ENCODE measurements around the gene LPP.
"Not testable (repeated sequence)": the region's sequence is repeated elsewhere in the genome, so short reads cannot be mapped to it uniquely, and the experiment has no call there.

LPP gene

DNA sequence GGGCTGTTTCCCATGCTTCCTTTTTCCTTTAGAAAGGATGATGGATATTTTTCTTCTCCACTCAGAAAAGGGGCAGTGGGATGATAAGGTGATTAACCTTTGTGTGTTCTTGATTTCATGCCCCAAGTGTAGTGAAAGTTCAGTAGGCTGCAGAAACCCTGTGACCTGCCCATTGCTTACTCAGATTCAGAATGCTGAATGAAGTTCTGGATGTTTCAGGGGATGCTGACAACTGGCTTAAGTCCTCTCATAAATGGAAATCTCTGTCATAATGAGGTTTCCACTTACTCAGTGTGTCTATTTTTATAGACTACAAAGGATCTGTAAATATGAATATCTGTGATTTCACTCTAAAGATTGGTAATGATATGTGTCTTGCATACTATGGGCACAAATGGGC lies 546.5 kb downstream of the LPP start:
- no peak for DNase-seq

DNA sequence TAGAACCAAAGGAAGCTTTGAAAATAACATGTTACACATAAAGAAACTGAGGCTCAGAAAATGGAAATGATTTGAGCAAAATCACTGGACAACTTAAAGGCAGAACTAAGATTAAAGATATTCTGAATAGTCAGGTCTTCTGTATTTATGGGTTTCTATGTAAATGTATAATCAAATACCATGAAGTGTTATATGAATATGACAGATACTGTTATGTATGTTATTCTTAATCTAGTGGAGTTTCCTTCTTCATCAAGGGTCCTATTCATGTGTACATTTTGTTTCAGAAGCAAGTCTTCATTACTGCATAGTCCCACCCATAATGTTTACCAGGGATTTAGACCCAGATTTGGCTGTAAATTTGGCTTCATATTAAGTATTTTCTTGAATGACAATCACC lies 547.0 kb downstream of the LPP start:
- DNase-seq: no peak

- no peak for DNase-seq
Observed at GRCh38 chr3:188701485-188701969, 547.6 kb downstream of the LPP start.

GRCh38 chr3:188702028-188702427 lies 548.1 kb downstream of the LPP start:
- not testable (repeated sequence) for DNase-seq

- no peak for DNase-seq
Observed at GRCh38 chr3:188706176-188706575, 552.2 kb downstream of the LPP start.

DNA sequence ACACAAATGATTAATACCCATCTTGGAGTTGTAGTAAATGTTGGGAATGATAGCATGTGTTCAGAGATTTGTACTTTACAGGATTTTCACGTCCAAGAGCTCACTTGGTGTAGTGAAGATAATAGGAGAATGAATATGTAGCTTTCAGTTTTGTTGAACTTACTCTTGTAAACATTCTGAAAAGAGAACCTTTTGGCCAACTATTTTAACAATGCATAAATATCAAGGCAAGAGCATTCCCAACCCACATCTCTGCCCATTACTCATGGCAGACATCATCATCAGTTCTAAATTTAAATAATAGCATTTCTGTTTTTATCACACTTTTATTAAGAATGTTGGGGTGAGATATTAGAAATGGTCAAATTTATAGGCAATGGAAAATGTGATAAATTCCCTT lies 552.6 kb downstream of the LPP start:
- no peak for DNase-seq

DNA sequence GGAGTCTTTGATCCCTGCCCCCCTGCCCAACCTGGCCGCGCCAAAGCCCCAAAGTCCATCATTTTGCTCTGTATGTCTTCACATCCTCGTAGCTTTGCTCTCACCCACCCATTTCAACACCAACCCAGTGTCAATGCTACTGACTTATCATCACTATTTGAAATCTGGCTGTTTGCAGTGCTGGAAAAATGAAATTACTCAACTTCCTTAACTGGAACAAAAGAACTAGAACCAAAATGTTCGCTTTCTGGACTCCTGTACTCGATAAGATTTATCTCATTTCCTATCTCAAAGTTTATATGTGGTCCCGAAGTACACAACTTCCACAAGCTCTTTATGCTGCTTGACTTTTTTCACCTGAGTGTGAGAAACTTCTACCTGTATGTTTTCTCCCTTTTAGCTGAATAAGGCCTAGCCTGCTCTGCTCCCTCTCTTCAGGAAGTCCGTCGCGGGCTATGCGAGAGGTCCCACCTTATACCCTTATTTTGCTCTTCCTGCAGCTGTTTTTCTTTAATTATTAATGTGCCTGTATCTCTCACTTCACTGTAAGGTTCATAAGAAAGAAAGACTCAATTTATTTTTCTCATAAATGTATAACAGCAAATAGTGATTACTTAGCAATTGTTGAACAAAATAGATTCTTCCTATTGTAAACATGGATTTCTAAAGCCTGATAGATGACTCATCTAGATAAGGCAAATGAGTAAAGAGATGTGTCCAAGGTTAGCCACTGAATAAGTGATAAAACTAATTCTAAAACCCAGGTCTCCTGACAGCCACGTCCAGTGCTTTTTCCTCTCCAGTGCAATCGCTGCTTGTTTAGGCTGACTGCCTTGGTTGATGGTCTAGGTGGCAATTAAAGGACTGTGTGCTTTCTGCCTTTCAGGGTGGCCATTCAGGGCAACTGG lies 553.7 kb downstream of the LPP start:
- DNase-seq: no peak

- DNase-seq: no peak
Observed at GRCh38 chr3:188711881-188712247, 557.9 kb downstream of the LPP start.

GRCh38 chr3:188712248-188712924 lies 558.4 kb downstream of the LPP start:
- DNase-seq: no peak

DNA sequence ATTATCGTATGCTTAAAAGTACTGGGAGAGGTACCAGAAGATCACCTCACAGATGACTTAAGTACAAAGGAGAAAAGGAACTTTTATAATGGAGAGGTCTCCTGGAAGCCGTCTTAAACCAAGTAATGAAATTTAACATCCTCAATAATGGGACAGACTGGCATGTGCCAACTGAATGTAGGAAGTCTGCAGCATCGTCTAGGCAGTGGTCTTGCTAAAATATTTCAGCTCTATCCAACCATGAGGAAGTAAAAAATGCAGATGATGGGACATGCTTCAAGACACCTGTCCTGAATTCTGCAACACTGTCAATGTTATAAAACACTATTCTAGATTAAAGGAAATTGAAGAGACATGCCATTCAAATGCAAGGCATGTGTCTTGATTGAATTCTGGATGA lies 559.0 kb downstream of the LPP start:
- DNase-seq: no peak

DNA sequence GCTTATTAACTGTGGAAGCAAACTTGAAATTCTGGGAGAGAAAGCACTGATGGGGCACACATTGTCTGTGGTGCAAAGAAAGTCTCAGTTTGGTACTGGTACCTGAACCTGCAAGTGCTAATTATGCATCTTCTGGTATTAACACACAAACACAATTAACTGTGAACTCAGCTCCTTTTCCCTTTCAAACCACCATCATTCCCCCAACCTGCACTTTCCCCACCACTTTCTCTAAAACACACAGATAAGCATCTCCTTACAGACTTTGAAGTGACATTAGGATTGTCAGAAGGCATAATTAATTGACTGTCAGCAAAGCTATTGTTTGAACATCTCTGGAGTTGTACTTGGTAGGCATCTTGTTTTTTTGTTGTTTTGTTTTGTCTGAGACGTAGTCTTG lies 565.6 kb downstream of the LPP start:
- no peak for DNase-seq

DNA sequence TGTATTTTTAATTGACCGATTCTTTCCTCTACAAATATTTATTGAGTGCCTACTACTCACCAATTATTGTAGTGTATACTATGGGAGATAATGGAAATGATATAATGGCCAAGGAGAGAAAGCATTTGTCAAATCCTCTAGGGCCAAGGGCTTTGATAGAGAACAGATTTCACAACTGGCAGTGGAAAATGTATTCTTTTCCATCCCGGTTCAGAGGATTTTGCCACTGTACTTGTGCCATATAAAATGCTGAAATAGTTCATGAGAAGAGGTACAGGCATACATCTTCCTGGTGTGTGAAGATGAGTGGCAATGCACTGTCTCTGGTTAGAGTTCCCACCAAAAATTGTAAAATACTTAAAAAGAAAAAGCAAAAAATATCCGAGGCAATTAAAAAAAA lies 566.3 kb downstream of the LPP start:
- no peak for DNase-seq

- no peak for DNase-seq
Observed at GRCh38 chr3:188720636-188721035, 566.7 kb downstream of the LPP start.

- no peak for DNase-seq
Observed at GRCh38 chr3:188721312-188721711, 567.4 kb downstream of the LPP start.

GRCh38 chr3:188721990-188722389 lies 568.0 kb downstream of the LPP start:
- no peak for DNase-seq

DNA sequence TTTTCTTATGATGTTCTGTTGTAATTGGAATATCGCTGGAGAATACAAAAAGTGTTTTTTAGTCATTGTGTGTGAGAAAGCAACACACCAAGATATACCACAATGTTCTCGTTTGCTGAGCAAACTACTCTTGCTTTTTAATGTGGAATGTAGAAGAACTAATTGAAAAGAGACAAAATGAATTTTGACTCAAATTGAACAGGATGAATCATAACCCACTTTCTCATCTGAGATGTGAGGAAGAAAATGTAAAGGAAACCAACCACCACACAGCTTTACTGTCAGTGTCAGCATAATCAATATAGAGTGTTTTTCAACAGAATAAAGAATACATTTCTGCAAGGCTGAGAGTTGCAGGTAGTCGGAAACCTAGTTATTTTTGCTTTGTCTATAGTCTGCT lies 569.0 kb downstream of the LPP start:
- DNase-seq: no peak

- no peak for DNase-seq
Observed at GRCh38 chr3:188727052-188727451, 573.1 kb downstream of the LPP start.

DNA sequence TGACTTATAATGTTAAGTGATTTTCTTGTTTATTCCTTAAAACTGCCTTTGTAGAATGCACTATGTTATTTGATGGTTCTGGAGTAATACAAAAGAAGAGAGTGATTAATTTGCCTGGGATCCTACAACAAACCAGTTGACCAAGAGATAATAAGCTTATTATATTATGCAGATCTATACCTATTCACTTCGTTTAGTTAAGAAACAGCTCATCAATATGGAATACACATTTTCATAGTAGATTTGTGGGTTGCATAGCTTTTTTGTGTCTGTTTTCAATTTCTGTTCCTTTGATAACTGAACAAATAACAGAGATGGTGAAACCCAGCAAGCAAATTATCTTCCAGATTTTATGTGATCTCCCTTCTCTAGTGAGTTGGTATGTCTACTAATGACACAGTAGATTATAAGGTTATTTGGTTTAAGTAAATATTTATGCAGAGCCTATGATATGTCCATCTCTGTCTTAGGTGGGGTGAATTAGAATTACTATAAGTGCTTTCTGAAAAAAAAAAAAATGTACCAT lies 574.5 kb downstream of the LPP start:
- DNase-seq: no peak

DNA sequence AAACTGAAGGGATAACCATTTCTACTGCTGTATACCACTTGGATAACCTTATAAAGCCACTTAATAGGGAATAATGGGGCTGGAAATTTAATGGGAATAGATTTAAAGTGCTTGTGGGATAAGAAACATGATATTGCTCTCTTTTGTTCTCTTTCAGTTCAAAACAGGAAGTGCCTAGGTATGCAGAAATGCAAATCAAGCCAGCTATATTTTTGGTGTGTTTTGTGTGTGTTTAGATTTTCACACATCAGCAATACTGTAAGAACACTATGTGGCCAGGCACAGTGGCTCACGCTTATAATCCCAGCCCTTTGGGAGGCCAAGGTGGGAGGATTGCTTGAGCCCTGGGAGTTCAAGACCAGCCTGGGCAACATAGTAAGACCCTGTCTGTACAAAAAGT lies 575.5 kb downstream of the LPP start:
- DNase-seq: no peak

GRCh38 chr3:188734395-188734794 lies 580.4 kb downstream of the LPP start:
- DNase-seq: no peak

DNA sequence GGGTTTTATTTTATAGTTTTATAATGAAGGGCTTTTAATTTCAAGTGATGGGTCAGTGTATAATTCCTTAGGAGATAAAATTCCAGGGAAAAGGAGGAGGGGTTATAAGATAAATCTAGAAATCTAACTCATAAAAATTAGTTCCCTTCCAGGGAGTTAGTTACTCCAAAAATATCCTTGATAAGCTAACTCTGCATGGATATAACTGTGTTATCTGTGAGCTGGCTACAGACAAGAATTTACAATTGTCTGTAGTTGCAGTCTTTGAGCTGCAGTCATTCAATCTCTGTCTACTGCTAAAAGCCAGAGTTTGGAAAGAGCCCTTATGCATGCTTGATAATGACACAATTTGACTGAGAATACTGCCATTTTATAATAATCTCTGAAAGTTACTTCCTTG lies 585.6 kb downstream of the LPP start:
- DNase-seq: no peak

GRCh38 chr3:188740010-188740409 lies 586.1 kb downstream of the LPP start:
- DNase-seq: no peak

- DNase-seq: no peak
Observed at GRCh38 chr3:188742755-188743550, 589.0 kb downstream of the LPP start.
